Liver (tissue), 9 donors: Measurements from ENCODE around the gene TJP3. TPM values are rescaled to one million over a fixed set of nuclear protein-coding genes. Genes with fewer than 3 reads are reported as not detected.
A peak's percentile ranks its signal among the peaks of the same experiment; 100 is the strongest.

Source experiments
- DNase-seq: peaks from one replicate; pipeline ENCODE4 v3.0.0-alpha.2; 2017; ENCODE audit warnings: low spot score
- H3K27ac ChIP-seq, 2 donors: one replicate each; pipeline ENCODE4 v1.7.0; 2013; ENCODE audit warnings: inconsistent platforms in 2 of 2, low read length in 2 of 2, control low read depth in 1 of 2, low read depth in 1 of 2, mild to moderate bottlenecking in 1 of 2
- H3K27me3 ChIP-seq, 4 donors: one replicate each; pipeline versions ENCODE4 v1.6.1 to v1.7.0; 2013; ENCODE audit warnings: low read length in 3 of 4, inconsistent platforms in 1 of 4, mild to moderate bottlenecking in 1 of 4, moderate library complexity in 1 of 4; ENCODE audit not compliant: control insufficient read depth in 4 of 4, insufficient read depth in 4 of 4
- H3K36me3 ChIP-seq, 4 donors: one replicate each; pipeline versions ENCODE4 v1.6.1 to v1.7.0; 2013; ENCODE audit warnings: low read length in 3 of 4, mild to moderate bottlenecking in 3 of 4, low read depth in 1 of 4, moderate library complexity in 1 of 4; ENCODE audit not compliant: control insufficient read depth in 4 of 4, insufficient read depth in 3 of 4
- H3K4me1 ChIP-seq, 4 donors: one replicate each; pipeline versions ENCODE4 v1.6.1 to v1.7.0; 2013; ENCODE audit warnings: low read length in 3 of 4, mild to moderate bottlenecking in 3 of 4, moderate library complexity in 1 of 4; ENCODE audit not compliant: control insufficient read depth in 4 of 4, insufficient read depth in 4 of 4
- H3K4me3 ChIP-seq, 3 donors: one replicate each; pipeline versions ENCODE4 v1.6.1 to v1.7.0; 2013; ENCODE audit warnings: low read length in 3 of 3, control low read depth in 1 of 3, low read depth in 1 of 3, mild to moderate bottlenecking in 1 of 3
- H3K9ac ChIP-seq, 2 donors: one replicate each; pipeline ENCODE4 v1.7.0; 2013; ENCODE audit warnings: low read length in 2 of 2, mild to moderate bottlenecking in 2 of 2, moderate library complexity in 2 of 2, control low read depth in 1 of 2, low read depth in 1 of 2
- H3K9me3 ChIP-seq, 4 donors: one replicate each; pipeline versions ENCODE4 v1.6.1 to v1.7.0; 2013; ENCODE audit warnings: low read length in 3 of 4; ENCODE audit not compliant: control insufficient read depth in 4 of 4
- ATF3 ChIP-seq: IDR thresholded peaks from 2 replicates; pipeline ENCODE4 v1.6.1; 2016; ENCODE audit warnings: antibody characterized with exemption
- EGR1 ChIP-seq, 2 donors: IDR thresholded peaks; 2 replicates each; pipeline ENCODE4 v1.6.1; 2016 to 2018; ENCODE audit warnings: antibody characterized with exemption in 2 of 2, low read depth in 2 of 2
- FOXA1 ChIP-seq: IDR thresholded peaks from 2 replicates; pipeline ENCODE4 v1.6.1; 2016; ENCODE audit warnings: antibody characterized with exemption
- FOXA2 ChIP-seq: IDR thresholded peaks from 2 replicates; pipeline ENCODE4 v1.6.1; 2016; ENCODE audit warnings: antibody characterized with exemption
- GABPA ChIP-seq, 2 donors: IDR thresholded peaks in 1 of 2; conservative IDR thresholded peaks in 1 of 2; 2 replicates each; pipeline ENCODE4 v1.6.1; 2016; ENCODE audit warnings: antibody characterized with exemption in 2 of 2, mild to moderate bottlenecking in 1 of 2, moderate library complexity in 1 of 2
- HNF4A ChIP-seq, 2 donors: conservative IDR thresholded peaks; 2 replicates each; pipeline ENCODE4 v1.6.1; 2016; ENCODE audit warnings: antibody characterized with exemption in 2 of 2, mild to moderate bottlenecking in 2 of 2
- HNF4G ChIP-seq: IDR thresholded peaks from 2 replicates; pipeline ENCODE4 v1.6.1; 2016; ENCODE audit warnings: antibody characterized with exemption
- JUND ChIP-seq, 2 donors: IDR thresholded peaks; 2 replicates each; pipeline ENCODE4 v1.6.1; 2016; ENCODE audit warnings: antibody characterized with exemption in 2 of 2
- MAX ChIP-seq: IDR thresholded peaks from 2 replicates; pipeline ENCODE4 v1.6.1; 2016; ENCODE audit warnings: antibody characterized with exemption
- NR2F2 ChIP-seq: IDR thresholded peaks from 2 replicates; pipeline ENCODE4 v1.6.1; 2016; ENCODE audit warnings: antibody characterized with exemption
- RAD21 ChIP-seq, 2 donors: IDR thresholded peaks; 2 replicates each; pipeline ENCODE4 v1.6.1; 2016; ENCODE audit warnings: antibody characterized with exemption in 2 of 2, mild to moderate bottlenecking in 2 of 2
- REST ChIP-seq: IDR thresholded peaks from 2 replicates; pipeline ENCODE4 v1.6.1; 2016; ENCODE audit warnings: antibody characterized with exemption, mild to moderate bottlenecking
- SP1 ChIP-seq: IDR thresholded peaks from 2 replicates; pipeline ENCODE4 v1.6.1; 2018; ENCODE audit warnings: antibody characterized with exemption, mild to moderate bottlenecking
- TAF1 ChIP-seq: conservative IDR thresholded peaks from 2 replicates; pipeline ENCODE4 v1.6.1; 2016; ENCODE audit warnings: antibody characterized with exemption, mild to moderate bottlenecking
- YY1 ChIP-seq: IDR thresholded peaks from 2 replicates; pipeline ENCODE4 v1.6.1; 2016; ENCODE audit warnings: antibody characterized with exemption, mild to moderate bottlenecking
- ZBTB33 ChIP-seq: IDR thresholded peaks from 2 replicates; pipeline ENCODE4 v1.6.1; 2016; ENCODE audit warnings: antibody characterized with exemption
- WGBS: extraction: QIAGEN DNeasy Blood & Tissue Kit; methylation state at CpG from one replicate; pipeline ENCODE4 v1.1.7; 2013; 5-methylcytosine and 5-hydroxymethylcytosine counted together
- polyA plus RNA-seq, 2 donors: library from polyadenylated mRNA; stranded (reverse) in 1 of 2; unstranded in 1 of 2; fragments of 200-250 nt in 1 of 2; fragments of >200 nt in 1 of 2; fragmentation: Nextera tagmentation in 1 of 2; extraction: Ambion mirVana in 1 of 2; gene quantifications; one replicate each; pipeline versions ENCODE4 v1.2.1 to v1.2.3, GENCODE V29; 2013 to 2015
- total RNA-seq, 2 donors: library from RNA; depleted of rRNA; stranded (reverse); fragments of >200 nt; gene quantifications; one replicate each; pipeline ENCODE4 v1.2.3, GENCODE V29; 2014
- donor health status: healthy.
- donor health status: healthy.
- donor health status: healthy.
- donor health status: healthy.
- donor health status: healthy.

Gene TJP3
- total and polyA plus RNA-seq, 4 donors: 6.0 to 9.8 (median 6.7) TPM

- no peak for TF ChIP-seq ZBTB33
- TF ChIP-seq FOXA2: no peak
- TF ChIP-seq FOXA1: no peak
These were observed 13.1 kb downstream of the TJP3 start (continued) for GRCh38 chr19:3721131-3721886.

- Histone ChIP-seq H3K9me3 (no peaks in the 10 kb centered on the region), H3K9ac (no peak overlapping the region), H3K27ac (no peak overlapping the region), H3K36me3 (no peaks in the 10 kb centered on the region), H3K27me3 (no peaks in the 10 kb centered on the region), H3K4me1 (peaks cover 3 to 15% (median 12%) of the 10 kb centered on the region in 4 donors), H3K4me3 (peak overlapping the region in 1 of 3 donors; percentile 9)
- WGBS: 30% methylated on average over 26 of the region's 26 CpGs
- DNase-seq: no peak
- TF ChIP-seq EGR1 (IDR thresholded peaks at IDR 0.05; ENCODE audit: low read depth in 2 of 2) (no peak), YY1 (no peak), ATF3 (no peak), HNF4A (conservative IDR thresholded peaks at IDR 0.05) (no peak), NR2F2 (no peak), GABPA (IDR thresholded peaks at IDR 0.05 in 1 of 2, conservative IDR thresholded peaks at IDR 0.05 in 1 of 2) (no peak), REST (no peak), MAX (no peak), SP1 (no peak), FOXA2 (no peak), JUND (IDR thresholded peaks at IDR 0.05) (no peak)
These were observed 13.8 kb downstream of the TJP3 start for GRCh38 chr19:3721887-3722442.

- no peak overlapping the region for H3K9ac ChIP-seq
- no peak for TF ChIP-seq EGR1 (IDR thresholded peaks at IDR 0.05; ENCODE audit: low read depth in 2 of 2)
- no peak for TF ChIP-seq REST
- no peak for TF ChIP-seq HNF4G
- no peak for TF ChIP-seq ZBTB33
- TF ChIP-seq FOXA1: no peak
- no peak for TF ChIP-seq MAX
- TF ChIP-seq TAF1: no peak
- TF ChIP-seq RAD21 (IDR thresholded peaks at IDR 0.05): no peak
These were observed 14.4 kb downstream of the TJP3 start for GRCh38 chr19:3722443-3723109.

More at GRCh38 chr19:3722443-3723109, 14.4 kb downstream of the TJP3 start:
- DNase-seq: no peak
- no peaks in the 10 kb centered on the region for H3K36me3 ChIP-seq
- H3K27me3 ChIP-seq: no peaks in the 10 kb centered on the region
- H3K27ac ChIP-seq: no peak overlapping the region
- H3K4me3 ChIP-seq: no peak overlapping the region
- peaks cover 3 to 15% (median 12%) of the 10 kb centered on the region in 4 donors for H3K4me1 ChIP-seq
- no peaks in the 10 kb centered on the region for H3K9me3 ChIP-seq
- WGBS: 28% methylated on average over 30 of the region's 30 CpGs
